Measurements from ENCODE around the gene RMC1. TPM values are rescaled to one million over a fixed set of nuclear protein-coding genes. Genes with fewer than 3 reads are reported as not detected.

The RMC1 gene
- total RNA-seq (ENCODE audit: low replicate concordance) = 21.1 and 22.2 TPM in 2 replicates

DNA sequence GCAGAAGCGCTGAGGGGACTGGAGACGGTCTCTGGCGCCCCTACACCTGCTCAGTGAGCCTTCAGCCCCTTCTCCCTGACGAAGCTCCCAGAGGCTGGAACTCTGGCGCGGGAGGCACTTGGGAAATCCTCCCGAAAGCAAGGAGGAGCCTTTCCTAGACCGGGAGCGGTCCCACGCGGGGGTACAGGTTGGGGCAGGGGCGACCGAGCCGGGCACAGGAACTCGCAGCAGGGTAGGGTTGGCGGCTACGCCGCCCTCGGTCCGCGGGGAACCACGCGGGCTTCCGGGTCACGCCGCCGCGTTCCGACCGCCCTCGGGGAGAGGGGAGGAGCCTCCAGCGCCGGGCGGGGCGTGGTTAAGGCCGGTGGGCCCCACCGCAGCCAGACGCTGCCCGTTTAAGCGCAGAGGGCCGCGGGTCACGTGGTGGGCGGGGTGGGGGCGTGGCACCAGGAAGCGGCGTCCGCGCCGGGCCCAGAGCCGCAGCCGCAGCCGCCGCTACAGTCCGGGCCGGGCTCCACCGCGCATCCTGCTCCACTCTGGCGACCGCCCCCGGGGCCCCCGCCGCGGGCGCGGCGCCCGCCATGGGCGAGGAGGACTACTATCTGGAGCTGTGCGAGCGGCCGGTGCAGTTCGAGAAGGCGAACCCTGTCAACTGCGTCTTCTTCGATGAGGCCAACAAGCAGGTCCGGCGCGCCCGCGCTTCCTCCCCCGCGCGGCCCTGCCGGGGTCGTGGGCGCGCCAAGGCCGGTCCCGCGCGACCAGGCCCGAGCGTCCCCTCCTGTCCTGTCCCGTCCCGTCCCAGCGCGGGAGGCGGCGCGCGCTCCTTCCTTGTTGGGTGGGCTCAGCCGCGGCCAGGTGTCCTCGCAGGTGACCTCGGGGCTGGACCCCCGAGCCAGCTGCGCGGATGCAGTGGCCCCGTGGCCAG is at the start of gene RMC1:
Gene RMC1, plus strand, starts transcription at position 474 of the 925 bp plus-strand sequence. Its CDS starts 108 bp downstream, at position 582.

Other genes with a start within 250 kb of the RMC1 start
- gene RIOK3, start 50.2 kb upstream of the RMC1 start, total RNA-seq (ENCODE audit: low replicate concordance) = 44.0 and 50.6 TPM in 2 replicates
- gene NPC1, start 83.0 kb downstream of the RMC1 start, total RNA-seq (ENCODE audit: low replicate concordance) = 30.9 and 86.1 TPM in 2 replicates
- 0.60 and 17.8 TPM in 2 replicates for gene ANKRD29, start 159.4 kb downstream of the RMC1 start, total RNA-seq (ENCODE audit: low replicate concordance)
- 0.60 and 17.4 TPM in 2 replicates for gene LAMA3, start 185.9 kb downstream of the RMC1 start, total RNA-seq (ENCODE audit: low replicate concordance)

Data from smooth muscle cell of the coronary artery (primary cell).